ENCODE measurements around the gene DCTN4. TPM values are rescaled to one million over a fixed set of nuclear protein-coding genes. Genes with fewer than 3 reads are reported as not detected.
"Not testable (repeated sequence)": the region's sequence is repeated elsewhere in the genome, so short reads cannot be mapped to it uniquely, and the experiment has no call there.

The DCTN4 gene
- polyA plus RNA-seq, 4 donors: 55.2 to 69.3 (median 64.9) TPM

DNA sequence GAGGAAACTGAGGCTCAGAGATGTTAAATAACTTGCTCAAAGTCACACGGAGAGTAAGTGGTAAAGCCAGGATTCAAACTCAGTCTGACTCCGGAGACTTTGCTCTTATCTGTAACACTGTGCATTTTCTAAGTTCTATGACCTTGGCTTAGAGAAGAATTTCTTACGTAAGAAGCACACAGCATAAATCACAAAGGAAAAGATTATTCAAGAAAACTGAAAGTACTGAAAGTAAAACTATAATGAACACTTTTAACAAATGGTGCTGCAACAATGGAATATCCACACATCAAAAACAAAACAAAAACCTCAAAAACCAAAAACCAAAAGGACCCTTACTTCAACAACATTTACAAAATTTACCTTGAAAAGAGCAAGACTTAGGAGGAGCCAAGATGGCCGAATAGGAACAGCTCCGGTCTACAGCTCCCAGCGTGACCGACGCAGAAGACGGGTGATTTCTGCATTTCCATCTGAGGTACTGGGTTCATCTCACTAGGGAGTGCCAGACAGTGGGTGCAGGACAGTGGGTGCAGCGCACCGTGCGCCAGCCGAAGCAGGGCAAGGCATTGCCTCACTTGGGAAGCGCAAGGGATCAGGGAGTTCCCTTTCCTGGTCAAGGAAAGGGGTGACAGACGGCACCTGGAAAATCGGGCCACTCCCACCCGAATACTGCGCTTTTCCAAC is 16.2 kb downstream of the DCTN4 start:
- DNase-seq (ENCODE audit: low read depth in 4 of 4, low spot score in 3 of 4): not testable (repeated sequence)

DNA sequence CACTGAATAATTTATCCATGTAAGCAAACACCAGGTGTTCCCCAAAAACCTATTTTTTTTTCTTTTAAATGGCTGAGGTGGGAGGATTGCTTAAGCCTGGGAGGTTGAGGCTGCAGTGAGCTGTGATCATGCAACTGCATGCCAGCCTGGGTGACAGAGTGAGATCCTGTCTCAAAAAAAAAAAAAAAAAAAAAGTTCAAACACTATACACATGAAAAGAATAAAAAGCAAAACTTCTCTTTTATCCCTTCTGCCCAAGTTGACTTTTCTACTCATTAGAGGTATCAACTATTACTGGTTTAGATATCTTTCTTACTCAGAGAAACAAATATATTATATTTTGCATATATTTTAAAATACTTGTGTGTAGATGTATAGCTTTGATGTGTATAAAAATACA is 17.8 kb downstream of the DCTN4 start:
- DNase-seq (ENCODE audit: low read depth in 4 of 4, low spot score in 3 of 4): no peak

DNA sequence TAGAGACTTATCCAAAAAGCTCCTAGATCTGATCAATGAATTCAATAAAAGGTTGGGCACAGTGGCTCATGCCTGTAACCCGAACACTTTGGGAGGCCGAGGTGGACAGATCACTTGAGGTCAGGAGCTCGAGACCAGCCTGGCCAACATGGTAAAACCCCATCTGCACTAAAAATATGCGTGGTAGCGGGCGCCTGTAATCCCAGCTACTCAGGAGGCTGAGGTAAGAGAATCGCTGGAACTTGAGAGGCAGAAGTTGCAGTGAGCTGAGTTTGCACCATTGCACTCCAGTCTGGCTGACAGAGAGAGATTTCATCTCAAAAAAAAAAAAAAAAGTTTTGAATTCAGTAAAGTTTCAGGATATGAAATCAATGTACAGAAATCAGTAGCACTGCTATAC is 20.0 kb downstream of the DCTN4 start:
- DNase-seq (ENCODE audit: low read depth in 4 of 4, low spot score in 3 of 4): no peak

DNA sequence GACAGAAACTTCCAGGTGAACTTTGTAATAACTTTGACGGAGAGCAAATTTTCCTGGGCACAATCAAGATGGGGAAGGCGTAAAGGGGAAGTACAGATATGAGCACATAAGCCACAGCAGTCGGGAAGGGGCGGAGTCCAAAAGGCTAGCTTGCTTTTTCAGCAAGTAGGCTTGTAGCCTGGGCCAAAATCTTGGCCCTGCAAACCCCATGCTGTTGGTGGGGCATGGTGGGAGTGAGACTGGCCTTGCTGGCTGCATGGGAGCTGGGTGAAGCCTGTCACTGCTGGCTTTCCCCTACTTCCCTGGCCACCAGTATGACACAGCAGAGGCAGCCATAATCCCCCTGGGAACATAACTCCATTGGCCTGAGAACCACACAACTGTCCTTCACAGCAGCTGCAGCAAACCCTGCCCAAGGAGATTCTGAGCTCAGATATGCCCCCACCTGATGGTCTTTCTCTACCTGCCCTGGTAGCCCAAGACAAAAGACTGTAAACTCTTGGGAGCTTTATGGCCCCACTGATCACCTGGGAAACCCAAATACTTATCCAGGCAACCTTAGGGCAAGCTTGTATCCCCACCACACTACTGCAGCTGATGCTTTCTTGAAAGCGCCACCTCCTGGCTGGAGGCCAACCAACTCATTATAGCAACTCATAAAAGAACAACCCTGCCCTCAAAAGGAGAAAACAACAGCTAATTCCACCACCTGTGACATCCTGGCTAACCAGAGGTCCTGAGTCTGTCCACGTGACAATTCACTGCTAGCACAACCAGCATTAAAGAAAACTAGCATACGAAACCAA is 24.0 kb downstream of the DCTN4 start:
- no peak for DNase-seq (ENCODE audit: low read depth in 4 of 4, low spot score in 3 of 4)

DNA sequence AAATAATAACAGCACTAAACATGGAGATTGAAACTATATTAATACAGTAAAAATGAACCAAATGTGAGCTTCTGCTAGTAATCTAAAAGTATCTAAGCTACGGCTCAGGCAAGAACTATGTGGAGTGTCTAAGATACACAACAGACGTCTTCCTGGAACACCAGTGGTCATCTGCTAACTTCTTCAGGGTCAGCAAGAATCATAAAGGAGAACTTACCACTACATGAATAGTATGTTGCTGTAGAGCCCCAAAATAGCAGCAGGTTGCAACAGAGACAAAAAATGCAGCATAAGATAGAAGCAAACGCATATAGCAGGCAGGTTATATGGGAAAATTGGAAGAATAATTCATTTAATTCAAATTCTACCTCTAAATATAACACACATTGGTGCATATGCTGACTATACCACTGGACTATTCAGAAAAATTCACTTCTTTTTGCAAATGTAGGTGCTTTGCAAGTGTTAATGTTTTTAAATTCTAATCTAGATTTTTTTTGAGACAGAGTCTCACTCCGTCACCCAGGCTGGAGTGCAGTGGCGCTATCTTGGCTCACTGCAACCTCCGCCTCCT is 27.1 kb downstream of the DCTN4 start:
- DNase-seq (ENCODE audit: low read depth in 4 of 4, low spot score in 3 of 4): no peak

DNA sequence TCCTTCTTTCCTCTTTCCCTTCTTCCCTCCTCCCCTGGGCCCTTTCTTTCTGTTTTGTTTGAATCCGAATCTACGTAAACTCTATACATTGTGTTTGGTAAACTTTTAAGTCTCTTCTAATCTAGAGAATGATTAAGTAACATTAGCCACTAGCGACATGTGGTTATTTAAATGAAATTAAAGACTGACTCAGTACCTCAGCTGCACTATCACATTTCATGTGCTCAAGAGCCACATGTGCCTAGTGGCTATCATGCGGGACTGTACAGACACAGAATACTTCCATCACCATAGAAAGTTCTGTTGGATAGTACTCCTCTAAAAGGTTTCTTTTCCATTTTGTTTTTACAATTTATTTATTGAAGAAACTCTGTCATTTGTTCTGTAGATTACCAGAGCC is 29.0 kb downstream of the DCTN4 start:
- DNase-seq (ENCODE audit: low read depth in 4 of 4, low spot score in 3 of 4): no peak

DNA sequence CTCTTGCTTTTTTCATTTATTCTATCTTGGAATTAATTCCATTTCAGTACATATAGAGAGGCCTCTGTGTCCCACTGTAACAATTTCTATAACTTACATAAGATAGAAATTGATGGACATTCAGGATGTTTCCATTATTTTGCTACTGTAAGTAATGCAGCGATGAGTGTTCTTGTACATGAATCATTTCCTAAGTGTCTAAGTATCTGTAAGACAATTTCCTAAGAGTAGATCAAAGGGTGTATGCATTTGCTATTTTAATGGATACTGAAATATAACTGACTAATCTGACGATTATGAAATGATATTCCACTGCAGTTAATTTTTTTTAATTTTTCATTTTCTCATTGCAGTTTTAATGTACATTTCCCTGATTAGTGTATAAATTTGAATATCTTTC is 35.0 kb downstream of the DCTN4 start:
- no peak for DNase-seq (ENCODE audit: low read depth in 4 of 4, low spot score in 3 of 4)

DNA sequence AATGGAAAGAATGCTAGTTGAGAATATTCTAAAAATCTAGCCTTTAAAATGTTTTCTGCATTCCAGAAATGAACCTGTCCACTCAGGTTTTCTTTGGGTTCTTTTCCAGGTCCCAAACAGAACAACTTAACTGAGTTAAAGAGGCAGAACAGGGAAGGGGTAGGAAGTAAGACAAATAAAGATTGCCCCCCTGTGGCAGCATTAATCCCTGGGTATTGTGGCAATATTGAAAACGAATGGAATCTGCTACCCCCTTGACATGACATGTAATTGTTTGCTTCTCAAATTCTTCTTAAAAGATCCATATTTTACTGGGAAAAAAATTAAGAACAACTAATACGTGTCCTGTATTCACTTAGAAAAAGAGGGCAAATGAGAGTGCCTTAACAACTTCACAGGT is 48.7 kb downstream of the DCTN4 start:
- DNase-seq (ENCODE audit: low read depth in 4 of 4, low spot score in 3 of 4): no peak

DNA sequence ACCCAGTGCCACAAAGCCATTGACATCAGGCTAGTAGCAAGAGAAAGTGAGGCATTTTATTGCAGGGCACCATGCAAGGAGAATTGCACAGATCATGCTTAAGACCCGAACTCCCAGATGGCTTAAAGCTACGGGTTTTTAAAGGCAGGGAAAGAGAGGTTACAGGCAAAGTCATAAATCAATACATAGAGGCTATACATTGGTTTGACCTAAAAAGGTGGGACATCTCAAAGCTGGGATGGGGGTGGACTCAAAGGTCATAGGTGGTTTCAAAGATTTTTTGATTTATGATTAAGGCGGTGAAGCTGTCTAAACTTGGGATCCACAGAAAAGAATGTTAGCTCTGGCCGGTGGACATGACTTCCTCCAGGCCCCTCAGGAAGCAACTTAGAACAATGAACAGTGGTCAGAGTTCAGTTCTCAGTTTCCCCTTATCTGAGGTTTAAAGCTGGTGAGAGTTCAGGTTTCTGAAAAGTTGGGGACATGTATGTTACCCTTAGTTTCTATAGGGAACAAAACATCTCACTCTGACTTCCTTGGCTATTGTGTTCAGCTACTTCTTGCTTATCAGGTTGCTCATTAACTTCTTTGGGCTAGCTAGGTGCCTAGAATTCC is 51.9 kb downstream of the DCTN4 start:
- no peak for DNase-seq (ENCODE audit: low read depth in 4 of 4, low spot score in 3 of 4)

DNA sequence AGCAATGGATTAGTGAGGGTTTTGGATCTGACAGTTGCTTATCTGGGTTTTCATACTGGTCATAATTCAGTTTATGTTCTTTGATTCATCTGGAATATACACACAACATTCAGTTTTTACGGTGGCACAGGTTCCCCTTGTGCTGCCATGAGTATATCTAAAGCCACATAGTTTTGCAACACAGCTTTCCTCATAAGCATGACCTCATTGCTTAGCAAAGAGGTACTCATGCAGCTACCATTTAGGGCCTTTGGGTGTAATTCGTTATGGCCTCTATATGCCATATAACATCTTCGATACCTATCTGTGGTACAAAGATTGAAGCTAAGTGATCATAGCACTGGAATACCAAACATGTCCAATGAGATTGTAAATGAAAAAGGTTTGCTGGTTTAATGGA is 55.1 kb downstream of the DCTN4 start:
- no peak for DNase-seq (ENCODE audit: low read depth in 4 of 4, low spot score in 3 of 4)

DNA sequence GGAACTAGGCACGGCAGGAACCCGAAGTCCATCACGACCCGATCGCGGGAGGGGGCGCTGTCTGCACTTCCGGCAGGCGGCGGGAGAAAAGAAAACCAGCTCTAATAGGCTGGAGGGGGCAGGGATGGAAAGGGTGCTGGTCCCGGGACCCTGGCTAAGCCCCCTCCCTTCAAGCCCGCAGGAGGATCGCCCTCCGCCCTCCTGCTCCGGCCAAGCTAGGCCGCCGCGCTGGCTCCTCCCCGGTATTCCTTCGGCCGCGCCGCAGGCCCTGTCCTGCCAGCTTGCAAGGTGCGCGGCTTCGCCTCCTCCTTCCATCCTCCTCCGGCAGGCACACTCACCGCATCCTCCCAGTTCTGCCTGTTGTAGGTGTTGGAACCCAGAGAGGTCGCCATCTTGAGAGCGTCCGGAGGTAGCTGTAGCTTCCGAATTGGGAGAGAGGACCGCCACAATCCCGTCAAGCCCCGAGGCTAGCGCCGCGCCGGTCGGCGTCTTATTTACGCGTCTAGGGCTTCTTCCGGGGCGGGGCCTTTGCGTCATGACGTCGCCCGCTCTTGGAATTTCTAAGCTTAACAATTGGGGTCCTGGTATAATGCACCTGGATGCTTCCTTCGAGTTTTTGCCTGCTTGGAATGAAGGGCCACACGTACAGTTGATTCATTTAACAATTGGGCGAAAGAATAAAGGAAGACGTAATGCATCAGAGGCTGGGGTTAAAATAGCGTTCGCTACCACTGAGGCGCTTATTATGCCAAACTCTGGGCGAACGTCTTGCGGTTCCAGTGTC is 58.0 kb downstream of the DCTN4 start, which contains the start of gene RBM22:
TSS of gene RBM22 (minus strand) at position 469 of the 784 bp plus-strand sequence. CDS start at position 392, 77 bp downstream.
- DNase-seq (ENCODE audit: low read depth in 4 of 4, low spot score in 3 of 4): peak; percentile 86 to 89 (median 87)

DNA sequence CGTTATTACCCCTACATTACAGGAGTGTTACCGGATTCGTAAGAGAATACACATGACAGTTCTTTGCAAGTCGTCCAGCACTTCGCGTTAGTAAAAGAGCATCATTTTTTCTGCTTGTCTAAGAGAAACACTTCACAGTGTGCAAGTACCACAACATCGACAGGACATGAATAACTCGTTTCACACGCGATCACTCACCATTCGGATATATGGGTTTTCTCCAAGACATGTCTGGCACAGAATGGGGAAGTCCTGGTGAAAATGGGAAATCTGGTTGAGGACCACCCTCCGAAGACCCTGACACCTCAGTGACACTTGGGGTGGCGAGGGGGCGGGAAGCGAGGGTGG is 58.6 kb downstream of the DCTN4 start:
- DNase-seq (ENCODE audit: low read depth in 4 of 4, low spot score in 3 of 4): no peak

DNA sequence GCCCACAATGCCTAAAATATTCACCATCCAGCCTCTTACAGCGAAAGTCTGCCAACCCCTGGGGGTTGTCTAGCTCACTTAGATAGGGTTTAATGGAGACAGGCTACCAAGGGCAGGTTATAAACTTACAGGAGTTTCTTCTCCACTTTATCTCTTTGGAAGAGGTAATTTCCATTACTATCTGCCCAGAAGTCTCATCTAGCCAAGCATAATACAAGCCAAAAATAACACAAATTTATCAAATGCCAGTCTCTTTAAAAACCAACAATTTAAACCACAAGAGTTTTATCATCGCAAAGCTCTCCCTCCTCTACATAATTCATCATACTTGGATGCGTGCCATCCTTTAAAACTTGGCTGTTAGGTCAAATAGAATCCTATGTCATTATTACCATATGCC is 64.2 kb downstream of the DCTN4 start:
- no peak for DNase-seq (ENCODE audit: low read depth in 4 of 4, low spot score in 3 of 4)

DNA sequence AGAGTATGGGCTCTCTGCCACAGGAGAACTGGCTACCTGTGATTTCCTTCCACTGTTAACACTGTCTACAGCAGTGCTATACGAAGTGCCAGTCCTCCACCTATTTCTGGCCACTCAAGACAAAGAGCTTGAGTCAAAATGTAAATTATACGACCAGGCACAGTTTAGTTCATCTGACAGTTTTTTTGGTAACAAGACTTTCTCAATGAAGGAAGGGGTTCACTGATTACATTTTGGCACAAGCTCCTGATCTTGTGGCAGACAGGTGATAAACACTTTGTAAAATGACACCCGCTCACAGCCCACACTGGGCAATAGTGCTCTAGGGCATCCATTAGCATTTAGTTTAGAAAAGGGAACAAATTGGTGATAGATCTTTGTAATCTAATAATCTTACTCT is 66.5 kb downstream of the DCTN4 start:
- no peak for DNase-seq (ENCODE audit: low read depth in 4 of 4, low spot score in 3 of 4)

DNA sequence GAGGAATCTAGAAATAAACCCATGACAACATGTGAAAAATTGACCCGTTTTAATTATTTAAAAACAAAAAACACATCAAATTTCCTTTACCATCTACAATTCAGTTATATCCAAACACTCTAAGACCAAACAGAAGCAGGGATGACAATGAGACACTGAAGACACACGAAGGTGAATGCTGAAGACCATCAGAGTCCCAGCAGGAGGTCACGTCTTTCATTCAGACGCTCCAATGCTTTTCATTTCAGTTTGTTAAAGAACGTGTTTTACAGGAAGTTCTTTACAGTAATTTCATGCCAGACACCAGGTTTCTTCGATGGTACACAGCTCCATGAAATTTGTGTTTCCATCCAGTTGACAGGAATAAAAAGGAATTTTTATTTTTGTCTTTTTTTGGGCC is 68.1 kb downstream of the DCTN4 start:
- DNase-seq (ENCODE audit: low read depth in 4 of 4, low spot score in 3 of 4): no peak

DNA sequence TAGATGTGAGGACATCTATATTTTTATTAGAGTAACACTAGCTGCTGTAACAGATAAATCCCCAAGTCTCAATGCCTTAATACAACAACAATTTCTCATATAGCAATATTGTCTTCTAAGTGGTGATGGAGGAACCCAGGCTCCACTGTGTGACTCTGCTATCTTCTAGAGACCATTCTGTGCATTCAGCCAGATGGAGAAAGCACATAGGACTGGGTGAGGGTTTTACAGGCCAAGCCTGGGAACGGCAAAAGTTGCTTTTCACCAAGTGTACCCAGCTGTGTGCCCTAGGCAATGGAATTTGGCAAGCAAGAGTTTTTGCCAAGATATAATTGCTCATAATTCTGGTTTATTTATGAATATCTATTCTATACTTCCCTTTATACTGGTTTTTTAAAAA is 69.7 kb downstream of the DCTN4 start:
- DNase-seq (ENCODE audit: low read depth in 4 of 4, low spot score in 3 of 4): no peak

DNA sequence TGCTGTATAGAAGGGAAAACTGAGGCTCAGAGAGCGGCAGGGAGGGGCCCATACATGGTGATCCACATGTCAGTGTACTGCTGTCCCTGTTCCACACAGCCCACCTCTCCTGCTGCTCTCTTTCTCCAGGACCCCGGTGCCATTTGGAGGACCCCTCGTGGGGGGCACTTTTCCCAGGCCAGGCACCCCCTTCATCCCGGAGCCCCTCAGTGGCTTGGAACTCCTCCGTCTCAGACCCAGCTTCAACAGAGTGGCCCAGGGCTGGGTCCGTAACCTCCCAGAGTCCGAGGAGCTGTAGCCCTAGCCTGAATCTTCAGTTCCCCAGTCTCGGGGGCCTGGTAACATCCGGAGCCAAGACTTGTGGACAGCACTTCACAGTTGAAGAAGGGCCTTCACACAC is 82.2 kb downstream of the DCTN4 start:
- DNase-seq (ENCODE audit: low read depth in 4 of 4, low spot score in 3 of 4): no peak

DNA sequence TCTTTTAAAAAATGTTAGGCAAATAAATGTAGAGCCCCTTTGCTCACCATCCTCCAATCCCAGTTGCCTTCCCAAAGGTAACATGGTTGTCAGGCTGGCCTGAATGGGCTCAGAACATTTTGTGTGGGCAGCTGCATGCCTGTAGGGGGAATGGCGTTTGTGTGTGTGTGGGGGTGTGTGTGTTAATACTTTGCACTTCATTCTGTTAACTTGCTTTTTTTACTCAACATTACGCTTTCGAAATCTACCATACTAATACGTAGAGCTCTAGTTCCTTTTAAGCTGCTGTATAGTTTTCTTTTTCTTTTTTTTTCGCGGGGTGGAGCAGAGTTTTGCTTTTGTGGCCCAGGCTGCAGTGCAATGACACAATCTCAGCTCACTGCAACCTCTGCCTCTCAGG is 83.7 kb downstream of the DCTN4 start:
- DNase-seq (ENCODE audit: low read depth in 4 of 4, low spot score in 3 of 4): no peak

DNA sequence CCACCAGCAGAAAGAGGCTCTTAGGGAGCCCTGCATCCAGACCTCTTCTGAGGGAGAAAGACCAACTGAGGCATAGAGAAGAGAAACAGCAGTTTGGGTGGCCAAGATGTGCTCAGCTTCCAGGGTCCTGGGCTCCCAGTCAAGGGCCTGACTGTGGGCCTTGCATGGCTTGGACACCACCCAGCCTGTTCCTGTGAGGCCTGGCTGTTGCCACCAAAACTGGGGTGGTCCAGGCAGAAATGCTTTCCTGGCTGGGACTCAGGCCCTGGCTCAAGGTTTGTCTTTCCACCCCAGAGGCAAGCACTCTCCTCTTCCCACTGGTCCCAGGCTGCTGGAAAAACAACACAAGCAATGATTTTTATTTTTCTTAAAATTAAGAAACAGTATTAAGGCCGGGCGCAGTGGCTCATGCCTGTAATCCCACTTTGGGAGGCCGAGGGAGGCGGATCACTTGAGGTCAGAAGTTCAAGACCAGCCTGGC is 84.4 kb downstream of the DCTN4 start:
- DNase-seq (ENCODE audit: low read depth in 4 of 4, low spot score in 3 of 4): no peak

DNA sequence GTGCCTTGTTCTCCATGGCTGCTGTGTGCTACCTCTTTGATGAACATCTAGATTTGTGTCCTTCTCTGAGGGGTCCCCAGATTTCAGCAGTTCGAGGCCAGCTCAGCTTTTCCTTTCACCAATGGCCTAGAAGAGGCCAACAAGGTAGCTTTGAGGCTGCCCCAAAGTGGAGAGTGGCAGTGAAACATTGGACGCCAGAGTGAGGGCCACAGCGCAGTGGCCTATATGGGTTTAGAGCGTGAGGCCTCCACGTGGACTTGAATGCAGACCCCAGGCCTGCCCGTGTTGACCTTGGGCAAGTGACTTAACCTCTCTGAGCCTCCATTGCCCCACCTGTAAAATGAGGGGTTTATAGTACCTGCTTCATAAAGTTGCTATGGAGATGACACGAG is 85.9 kb downstream of the DCTN4 start:
- no peak for DNase-seq (ENCODE audit: low read depth in 4 of 4, low spot score in 3 of 4)

Data from left renal pelvis (tissue), 4 donors.